ENCODE measurements around the gene SLC6A17.

DNA sequence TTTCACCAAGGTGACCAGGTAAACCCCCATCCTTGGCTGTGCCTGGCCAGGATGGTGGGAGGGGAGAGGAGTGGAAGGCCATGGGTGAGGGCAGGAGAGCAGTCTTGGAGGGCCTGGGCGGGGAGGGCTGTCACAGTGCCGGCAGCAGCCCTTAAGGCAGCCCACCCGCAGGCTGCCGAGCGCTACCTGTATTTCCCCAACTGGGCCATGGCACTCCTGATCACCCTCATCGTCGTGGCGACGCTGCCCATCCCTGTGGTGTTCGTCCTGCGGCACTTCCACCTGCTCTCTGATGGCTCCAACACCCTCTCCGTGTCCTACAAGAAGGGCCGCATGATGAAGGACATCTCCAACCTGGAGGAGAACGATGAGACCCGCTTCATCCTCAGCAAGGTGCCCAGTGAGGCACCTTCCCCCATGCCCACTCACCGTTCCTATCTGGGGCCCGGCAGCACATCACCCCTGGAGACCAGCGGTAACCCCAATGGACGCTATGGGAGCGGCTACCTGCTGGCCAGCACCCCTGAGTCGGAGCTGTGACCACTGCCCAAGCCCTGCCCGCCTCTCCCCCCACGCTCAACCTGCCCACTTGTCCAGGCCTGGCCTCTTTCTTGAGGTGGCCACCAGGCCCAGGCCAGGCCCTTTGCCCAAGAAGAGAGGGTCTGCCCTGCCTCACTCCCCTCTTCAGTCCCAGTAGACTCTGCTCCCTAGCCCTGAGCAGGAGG is 47.8 kb downstream of the SLC6A17 start:
- TF ChIP-seq, protein P1, sequence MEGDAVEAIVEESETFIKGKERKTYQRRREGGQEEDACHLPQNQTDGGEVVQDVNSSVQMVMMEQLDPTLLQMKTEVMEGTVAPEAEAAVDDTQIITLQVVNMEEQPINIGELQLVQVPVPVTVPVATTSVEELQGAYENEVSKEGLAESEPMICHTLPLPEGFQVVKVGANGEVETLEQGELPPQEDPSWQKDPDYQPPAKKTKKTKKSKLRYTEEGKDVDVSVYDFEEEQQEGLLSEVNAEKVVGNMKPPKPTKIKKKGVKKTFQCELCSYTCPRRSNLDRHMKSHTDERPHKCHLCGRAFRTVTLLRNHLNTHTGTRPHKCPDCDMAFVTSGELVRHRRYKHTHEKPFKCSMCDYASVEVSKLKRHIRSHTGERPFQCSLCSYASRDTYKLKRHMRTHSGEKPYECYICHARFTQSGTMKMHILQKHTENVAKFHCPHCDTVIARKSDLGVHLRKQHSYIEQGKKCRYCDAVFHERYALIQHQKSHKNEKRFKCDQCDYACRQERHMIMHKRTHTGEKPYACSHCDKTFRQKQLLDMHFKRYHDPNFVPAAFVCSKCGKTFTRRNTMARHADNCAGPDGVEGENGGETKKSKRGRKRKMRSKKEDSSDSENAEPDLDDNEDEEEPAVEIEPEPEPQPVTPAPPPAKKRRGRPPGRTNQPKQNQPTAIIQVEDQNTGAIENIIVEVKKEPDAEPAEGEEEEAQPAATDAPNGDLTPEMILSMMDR (conservative IDR thresholded peaks at IDR 0.05; ENCODE audit: low read depth in 2 of 2): no peak
- TF ChIP-seq POLR2AphosphoS5 (IDR thresholded peaks at IDR 0.05; ENCODE audit: low read depth): no peak
- TF ChIP-seq JUNB (IDR thresholded peaks at IDR 0.05; ENCODE audit: unreplicated experiment): no peak
- TF ChIP-seq EZH2 (IDR thresholded peaks at IDR 0.05; ENCODE audit: low read depth, unreplicated experiment): no peak
- no peak for TF ChIP-seq EZH2phosphoT487 (IDR thresholded peaks at IDR 0.05; ENCODE audit: unreplicated experiment)
- TF ChIP-seq, protein P2, sequence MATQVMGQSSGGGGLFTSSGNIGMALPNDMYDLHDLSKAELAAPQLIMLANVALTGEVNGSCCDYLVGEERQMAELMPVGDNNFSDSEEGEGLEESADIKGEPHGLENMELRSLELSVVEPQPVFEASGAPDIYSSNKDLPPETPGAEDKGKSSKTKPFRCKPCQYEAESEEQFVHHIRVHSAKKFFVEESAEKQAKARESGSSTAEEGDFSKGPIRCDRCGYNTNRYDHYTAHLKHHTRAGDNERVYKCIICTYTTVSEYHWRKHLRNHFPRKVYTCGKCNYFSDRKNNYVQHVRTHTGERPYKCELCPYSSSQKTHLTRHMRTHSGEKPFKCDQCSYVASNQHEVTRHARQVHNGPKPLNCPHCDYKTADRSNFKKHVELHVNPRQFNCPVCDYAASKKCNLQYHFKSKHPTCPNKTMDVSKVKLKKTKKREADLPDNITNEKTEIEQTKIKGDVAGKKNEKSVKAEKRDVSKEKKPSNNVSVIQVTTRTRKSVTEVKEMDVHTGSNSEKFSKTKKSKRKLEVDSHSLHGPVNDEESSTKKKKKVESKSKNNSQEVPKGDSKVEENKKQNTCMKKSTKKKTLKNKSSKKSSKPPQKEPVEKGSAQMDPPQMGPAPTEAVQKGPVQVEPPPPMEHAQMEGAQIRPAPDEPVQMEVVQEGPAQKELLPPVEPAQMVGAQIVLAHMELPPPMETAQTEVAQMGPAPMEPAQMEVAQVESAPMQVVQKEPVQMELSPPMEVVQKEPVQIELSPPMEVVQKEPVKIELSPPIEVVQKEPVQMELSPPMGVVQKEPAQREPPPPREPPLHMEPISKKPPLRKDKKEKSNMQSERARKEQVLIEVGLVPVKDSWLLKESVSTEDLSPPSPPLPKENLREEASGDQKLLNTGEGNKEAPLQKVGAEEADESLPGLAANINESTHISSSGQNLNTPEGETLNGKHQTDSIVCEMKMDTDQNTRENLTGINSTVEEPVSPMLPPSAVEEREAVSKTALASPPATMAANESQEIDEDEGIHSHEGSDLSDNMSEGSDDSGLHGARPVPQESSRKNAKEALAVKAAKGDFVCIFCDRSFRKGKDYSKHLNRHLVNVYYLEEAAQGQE (IDR thresholded peaks at IDR 0.05; ENCODE audit: unreplicated experiment): no peak
- TF ChIP-seq CREB1 (CRISPR knock-in tag; IDR thresholded peaks at IDR 0.05; ENCODE audit: low read depth): no peak
- TF ChIP-seq ZNF331 (CRISPR knock-in tag; IDR thresholded peaks at IDR 0.05; ENCODE audit: low read depth): no peak
- TF ChIP-seq, protein P3, sequence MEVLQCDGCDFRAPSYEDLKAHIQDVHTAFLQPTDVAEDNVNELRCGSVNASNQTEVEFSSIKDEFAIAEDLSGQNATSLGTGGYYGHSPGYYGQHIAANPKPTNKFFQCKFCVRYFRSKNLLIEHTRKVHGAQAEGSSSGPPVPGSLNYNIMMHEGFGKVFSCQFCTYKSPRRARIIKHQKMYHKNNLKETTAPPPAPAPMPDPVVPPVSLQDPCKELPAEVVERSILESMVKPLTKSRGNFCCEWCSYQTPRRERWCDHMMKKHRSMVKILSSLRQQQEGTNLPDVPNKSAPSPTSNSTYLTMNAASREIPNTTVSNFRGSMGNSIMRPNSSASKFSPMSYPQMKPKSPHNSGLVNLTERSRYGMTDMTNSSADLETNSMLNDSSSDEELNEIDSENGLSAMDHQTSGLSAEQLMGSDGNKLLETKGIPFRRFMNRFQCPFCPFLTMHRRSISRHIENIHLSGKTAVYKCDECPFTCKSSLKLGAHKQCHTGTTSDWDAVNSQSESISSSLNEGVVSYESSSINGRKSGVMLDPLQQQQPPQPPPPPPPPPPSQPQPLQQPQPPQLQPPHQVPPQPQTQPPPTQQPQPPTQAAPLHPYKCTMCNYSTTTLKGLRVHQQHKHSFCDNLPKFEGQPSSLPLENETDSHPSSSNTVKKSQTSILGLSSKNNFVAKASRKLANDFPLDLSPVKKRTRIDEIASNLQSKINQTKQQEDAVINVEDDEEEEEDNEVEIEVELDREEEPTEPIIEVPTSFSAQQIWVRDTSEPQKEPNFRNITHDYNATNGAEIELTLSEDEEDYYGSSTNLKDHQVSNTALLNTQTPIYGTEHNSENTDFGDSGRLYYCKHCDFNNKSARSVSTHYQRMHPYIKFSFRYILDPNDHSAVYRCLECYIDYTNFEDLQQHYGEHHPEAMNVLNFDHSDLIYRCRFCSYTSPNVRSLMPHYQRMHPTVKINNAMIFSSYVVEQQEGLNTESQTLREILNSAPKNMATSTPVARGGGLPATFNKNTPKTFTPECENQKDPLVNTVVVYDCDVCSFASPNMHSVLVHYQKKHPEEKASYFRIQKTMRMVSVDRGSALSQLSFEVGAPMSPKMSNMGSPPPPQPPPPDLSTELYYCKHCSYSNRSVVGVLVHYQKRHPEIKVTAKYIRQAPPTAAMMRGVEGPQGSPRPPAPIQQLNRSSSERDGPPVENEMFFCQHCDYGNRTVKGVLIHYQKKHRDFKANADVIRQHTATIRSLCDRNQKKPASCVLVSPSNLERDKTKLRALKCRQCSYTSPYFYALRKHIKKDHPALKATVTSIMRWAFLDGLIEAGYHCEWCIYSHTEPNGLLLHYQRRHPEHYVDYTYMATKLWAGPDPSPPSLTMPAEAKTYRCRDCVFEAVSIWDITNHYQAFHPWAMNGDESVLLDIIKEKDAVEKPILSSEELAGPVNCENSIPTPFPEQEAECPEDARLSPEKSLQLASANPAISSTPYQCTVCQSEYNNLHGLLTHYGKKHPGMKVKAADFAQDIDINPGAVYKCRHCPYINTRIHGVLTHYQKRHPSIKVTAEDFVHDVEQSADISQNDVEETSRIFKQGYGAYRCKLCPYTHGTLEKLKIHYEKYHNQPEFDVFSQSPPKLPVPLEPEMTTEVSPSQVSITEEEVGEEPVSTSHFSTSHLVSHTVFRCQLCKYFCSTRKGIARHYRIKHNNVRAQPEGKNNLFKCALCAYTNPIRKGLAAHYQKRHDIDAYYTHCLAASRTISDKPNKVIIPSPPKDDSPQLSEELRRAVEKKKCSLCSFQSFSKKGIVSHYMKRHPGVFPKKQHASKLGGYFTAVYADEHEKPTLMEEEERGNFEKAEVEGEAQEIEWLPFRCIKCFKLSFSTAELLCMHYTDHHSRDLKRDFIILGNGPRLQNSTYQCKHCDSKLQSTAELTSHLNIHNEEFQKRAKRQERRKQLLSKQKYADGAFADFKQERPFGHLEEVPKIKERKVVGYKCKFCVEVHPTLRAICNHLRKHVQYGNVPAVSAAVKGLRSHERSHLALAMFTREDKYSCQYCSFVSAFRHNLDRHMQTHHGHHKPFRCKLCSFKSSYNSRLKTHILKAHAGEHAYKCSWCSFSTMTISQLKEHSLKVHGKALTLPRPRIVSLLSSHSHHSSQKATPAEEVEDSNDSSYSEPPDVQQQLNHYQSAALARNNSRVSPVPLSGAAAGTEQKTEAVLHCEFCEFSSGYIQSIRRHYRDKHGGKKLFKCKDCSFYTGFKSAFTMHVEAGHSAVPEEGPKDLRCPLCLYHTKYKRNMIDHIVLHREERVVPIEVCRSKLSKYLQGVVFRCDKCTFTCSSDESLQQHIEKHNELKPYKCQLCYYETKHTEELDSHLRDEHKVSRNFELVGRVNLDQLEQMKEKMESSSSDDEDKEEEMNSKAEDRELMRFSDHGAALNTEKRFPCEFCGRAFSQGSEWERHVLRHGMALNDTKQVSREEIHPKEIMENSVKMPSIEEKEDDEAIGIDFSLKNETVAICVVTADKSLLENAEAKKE (CRISPR knock-in tag; IDR thresholded peaks at IDR 0.05): no peak
- TF ChIP-seq, protein P4, sequence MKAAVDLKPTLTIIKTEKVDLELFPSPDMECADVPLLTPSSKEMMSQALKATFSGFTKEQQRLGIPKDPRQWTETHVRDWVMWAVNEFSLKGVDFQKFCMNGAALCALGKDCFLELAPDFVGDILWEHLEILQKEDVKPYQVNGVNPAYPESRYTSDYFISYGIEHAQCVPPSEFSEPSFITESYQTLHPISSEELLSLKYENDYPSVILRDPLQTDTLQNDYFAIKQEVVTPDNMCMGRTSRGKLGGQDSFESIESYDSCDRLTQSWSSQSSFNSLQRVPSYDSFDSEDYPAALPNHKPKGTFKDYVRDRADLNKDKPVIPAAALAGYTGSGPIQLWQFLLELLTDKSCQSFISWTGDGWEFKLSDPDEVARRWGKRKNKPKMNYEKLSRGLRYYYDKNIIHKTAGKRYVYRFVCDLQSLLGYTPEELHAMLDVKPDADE (IDR thresholded peaks at IDR 0.05): no peak

All from GM23338 (cell line).